Activated CD4-positive, alpha-beta T cell treated with anti-CD3 and anti-CD28 coated beads, Interleukin-2, Interleukin-6, amounts not matched to agents 100 ng/mL and 50 ng/mL, durations not matched to agents 16 hours and 8 hours (primary cell): ENCODE results near the gene MTERF4.
A peak's percentile ranks its signal among the peaks of the same experiment; 100 is the strongest.

Experiments
- DNase-seq: peaks from one replicate; pipeline ENCODE4 v3.0.0-alpha.2; 2020

MTERF4 gene

DNA sequence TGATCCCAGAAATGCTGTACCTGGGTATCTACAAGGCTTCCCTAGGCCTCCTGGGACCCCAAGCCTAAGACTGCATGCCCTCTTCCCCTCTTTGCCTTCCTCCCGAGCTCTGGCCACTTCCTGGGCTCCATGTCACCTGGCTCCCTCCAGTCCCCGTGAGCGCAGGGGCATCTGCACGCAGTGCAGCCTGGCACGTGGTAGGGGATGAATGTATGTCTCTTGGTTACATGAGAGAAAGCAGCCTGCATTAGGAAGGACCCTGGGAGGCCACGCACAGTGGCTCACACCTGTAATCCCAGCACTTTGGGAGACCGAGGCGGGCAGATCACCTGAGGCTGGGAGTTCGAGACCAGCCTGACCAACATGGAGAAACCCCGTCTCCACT, 31.3 kb upstream of the MTERF4 start:
- DNase-seq: no peak

GRCh38 chr2:241132538-241133435, 30.7 kb upstream of the MTERF4 start:
- DNase-seq: no peak

GRCh38 chr2:241131531-241131930, 29.4 kb upstream of the MTERF4 start:
- no peak for DNase-seq

DNA sequence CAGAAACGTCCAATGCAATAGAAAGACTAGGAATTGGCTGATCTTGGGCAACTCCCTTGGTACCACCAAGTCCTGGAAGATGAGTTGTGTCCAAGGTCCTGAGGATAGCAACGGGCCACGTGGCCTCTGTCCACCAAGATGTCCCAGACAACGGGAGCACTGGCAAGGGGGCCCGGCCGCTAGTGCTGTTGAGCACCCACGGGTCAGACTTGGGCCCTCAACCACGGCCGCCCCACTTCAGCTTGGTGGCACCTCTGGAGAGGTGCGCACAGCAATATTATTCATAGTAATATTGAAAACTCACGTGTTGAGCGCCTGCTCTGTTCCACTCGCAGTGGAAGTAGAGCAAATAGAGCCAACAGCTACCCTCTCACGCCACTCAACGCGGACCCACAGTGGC, 28.2 kb upstream of the MTERF4 start:
- no peak for DNase-seq

GRCh38 chr2:241129086-241129871, 27.2 kb upstream of the MTERF4 start:
- no peak for DNase-seq

DNA sequence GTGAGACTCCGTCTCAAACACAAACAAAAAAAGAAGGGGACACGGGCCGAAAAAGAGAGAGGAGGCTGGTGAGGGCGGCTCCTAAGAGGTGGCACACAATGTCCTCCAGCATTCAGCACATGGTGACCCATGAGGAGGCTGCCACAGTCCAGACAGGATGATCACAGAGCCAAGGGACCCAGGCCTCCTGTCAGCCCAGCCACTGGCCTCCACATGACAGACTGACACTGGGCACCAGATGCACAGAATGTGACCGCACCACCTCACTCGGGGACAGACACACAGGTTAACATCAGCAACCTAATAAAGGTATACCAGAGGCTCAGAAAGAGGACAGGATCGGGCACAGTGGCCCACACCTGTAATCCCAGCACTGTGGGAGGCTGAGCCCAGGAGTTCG, 26.2 kb upstream of the MTERF4 start:
- no peak for DNase-seq

- DNase-seq: no peak
Measured at GRCh38 chr2:241126771-241127202, 24.7 kb upstream of the MTERF4 start.

DNA sequence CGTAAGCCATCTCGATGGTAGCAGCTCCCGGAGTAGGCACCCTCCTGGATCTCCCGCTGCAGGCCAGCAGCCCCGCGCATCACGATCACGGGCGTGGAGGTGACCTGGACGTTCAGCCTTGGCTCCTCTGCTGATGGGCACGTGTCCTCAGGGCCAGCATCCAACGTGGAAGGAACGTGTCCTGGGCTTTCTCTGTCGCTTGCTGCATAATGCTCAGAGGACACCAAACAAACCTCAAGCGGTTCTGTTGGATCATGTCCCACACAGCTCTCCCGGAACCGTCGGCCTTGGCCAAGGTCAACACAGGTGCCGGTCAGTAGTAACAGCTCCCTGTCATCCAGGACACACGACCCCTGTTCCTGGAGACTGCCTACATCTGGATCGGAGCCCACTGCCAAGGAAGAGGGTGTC, 24.1 kb upstream of the MTERF4 start:
- DNase-seq: no peak

GRCh38 chr2:241125626-241126025, 23.5 kb upstream of the MTERF4 start:
- no peak for DNase-seq

DNA sequence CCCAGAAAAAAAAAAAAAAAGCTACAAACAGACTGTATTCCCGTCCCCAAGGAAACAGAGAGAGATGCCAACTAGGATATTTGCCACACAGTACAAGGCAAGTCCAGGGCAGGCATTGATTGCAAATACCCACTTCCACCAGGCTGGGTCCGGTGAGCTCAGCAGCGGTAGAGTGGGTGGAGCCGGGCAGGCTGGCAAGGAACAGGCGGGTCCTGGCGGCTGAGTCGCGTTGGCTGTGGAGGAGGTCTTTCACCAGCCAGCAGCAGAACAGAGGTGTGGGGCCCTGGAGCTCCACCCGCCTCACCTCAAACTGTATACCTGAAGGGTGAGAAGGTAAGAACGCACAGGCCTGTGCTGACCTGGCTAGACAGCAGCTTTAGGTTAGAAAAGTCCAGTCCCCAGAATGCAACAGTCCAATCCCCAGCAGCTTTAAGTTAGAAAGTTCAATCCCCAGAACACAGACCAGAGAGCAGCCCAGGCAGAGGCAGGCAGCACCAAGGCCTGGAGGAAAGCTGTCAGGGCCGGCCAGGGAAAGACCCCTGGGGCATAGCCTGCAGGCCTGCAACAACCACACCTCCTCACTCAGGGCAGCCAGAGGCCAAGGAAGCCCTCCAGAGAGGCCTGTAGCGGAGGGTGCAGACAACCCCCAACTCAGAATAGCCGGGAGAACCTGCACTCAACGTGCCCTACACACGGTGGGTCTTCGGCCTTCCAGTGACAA, 21.9 kb upstream of the MTERF4 start:
- peak; percentile 42 for DNase-seq

DNA sequence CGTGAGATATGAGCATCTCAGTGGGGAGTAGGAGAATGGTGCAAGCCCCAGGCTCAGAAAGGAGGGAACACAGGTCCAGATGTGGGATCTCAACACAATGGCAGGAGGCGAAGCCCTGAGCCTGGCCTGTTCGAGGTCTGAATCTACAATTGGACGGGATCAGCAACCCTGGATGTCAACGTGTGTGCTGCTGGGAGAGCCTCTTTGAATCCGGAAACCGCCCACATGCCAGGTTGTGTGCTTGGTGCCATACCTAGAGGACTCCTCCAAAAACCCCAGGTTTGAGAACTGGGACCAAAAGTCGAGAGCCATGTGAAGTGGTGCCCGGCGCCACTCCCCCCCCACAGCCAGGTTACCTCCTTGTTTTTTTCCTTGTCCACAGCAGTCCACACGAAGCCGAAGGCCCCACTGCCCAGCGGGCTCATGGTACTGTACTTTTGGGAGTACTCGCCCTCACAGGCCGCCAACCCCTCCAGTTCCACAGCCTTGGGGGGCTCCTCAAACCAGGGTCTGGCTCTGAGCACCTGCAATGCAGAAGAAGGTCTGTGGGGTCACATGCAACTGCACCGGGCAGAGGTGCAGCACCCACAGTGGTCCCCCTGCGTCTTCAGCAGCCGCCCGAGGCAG, 20.4 kb upstream of the MTERF4 start:
- DNase-seq: no peak

- DNase-seq: no peak
Measured at GRCh38 chr2:241121008-241121407, 18.9 kb upstream of the MTERF4 start.

DNA sequence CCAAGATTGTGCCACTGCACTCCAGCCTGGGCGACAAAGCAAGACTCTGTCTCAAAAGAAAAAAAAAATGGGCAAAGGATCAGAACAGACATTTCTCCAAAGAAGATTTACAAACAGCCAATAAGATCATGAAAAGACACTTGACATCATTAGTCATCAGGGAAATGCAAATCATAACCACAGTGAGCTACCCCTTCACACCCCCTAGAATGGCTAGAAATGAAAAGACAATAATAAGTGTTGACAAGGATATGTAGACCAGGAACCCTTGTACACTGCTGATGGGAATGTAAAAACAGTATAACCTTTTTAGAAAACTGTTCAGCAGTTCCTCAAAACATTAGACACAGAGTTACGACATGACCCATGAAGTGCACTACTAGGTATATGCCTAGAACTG, 18.4 kb upstream of the MTERF4 start:
- no peak for DNase-seq

DNA sequence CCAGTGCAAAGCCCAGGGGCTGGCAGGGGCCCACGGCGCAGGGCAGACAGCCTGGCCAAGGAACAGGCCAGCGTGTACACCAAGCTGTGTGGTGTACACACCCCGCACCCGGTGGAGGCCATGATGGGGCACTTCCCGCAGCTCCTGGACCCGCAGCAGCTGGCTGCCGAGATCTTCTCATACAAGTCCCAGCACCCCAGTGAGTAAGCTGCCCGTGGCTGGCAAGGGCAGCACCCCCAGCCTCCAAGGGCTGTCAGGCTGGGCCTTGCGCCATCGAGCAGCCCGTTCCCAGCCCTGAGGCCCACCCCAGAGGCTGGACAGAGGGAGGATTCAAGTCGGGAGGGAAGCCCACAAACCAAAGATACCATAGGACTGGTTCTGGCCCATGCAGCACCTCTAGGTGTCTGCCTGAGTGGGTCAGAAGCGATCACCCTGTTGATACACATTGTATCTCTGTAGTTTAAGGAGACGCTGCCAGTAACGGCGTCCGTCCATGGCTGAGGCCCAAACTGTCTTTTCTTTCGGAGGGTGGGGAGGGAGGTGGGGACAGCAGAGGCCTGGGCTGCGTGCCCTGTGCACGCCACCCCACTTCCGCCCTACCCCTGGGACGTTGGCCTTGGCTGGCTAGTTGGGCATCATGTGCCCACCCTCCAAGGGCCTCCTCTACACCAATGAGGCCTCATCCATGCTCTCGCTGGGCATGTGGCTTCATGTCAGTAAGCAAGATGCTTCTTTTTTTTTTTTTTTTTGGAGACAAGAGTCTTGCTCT, 16.8 kb upstream of the MTERF4 start:
- no peak for DNase-seq

DNA sequence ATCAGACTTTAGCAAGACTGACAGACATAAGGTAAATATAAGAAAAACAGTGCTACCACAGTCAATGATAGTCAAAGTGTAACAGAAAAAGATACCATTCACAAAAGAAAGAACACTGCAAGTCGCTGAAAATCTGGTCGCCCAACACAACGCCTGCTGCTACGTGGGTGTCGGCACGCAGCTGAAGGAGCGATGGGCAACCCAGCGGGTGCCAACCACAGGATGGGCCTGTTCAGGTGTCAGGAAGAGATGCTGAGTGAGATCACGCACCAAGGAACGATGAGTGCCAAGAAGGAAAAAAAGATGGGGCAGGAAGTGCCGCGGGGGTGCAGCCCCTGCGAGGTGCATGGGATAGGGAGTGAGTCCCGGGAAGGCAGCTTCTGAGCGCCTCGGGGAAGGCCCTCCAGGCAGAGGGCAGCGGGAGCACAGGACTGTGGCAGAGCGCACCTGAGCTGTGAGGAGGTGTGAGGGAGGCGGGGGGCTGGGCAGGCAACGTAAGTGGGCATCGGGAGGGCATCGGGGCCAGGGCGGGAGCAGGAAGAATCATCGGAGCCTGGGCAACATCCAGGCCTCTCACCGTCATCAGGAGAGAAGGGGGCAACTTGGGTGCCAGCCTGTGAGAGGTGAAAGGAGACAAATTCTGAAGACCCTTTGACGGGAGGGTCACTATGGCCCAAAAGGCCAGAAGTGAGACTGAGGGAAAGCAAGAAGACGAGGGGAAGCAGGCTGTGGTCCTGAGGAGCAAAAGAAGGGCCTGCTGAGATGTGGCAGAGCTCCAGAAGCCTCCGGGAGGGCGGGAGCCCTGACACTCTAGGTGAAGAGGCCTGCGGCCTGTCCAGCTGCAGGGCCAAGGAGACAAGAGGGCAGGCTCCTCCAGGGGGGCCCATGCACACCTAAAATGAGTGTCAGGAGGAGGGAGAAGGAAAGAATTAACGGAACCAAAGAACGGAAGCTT, 14.8 kb upstream of the MTERF4 start:
- no peak for DNase-seq

- DNase-seq: no peak
Measured at GRCh38 chr2:241115361-241115760, 13.3 kb upstream of the MTERF4 start.

DNA sequence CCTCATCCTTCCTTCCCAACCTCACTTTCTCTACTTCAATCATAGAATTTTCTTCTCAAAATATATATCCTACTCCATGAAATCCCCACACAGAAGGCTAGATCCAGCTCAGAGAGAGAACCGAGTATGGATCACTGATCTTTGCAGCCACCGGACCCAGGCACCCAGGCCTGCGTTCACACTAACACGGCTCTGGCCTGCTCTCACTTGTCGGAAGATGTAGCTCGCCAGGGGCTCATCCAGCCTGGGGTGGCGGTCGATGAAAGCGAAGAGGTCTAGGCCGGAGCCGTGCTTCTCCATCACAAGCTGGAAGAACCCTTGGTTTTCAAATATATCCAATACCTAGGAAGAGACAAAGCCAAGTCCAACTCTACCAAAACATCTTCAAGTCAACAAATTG, 12.7 kb upstream of the MTERF4 start:
- no peak for DNase-seq

- DNase-seq: no peak
Measured at GRCh38 chr2:241112592-241112991, 10.5 kb upstream of the MTERF4 start.

DNA sequence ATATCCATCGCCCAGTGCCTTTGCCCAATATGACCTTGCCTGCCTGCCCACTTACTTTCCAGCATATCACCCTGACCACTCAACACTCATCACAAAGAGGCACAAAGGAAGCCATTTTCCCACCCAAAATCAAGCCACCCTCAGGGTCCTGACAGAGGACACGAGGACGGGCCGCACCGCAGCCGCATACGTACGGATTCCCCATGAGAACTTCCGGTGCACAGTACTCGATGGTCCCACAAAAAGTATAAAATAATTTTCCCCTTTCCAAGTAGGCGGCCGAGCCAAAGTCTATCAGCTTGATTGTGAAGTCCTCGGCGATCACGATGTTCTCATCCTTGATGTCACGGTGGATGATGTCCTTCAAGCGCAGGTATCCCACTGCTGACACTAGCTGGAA, 10.0 kb upstream of the MTERF4 start:
- no peak for DNase-seq

- DNase-seq: no peak
Measured at GRCh38 chr2:241111440-241111805, 9.3 kb upstream of the MTERF4 start.
